ENCODE measurements around the gene BACH2. TPM values are rescaled to one million over a fixed set of nuclear protein-coding genes. Genes with fewer than 3 reads are reported as not detected.
"Not testable (repeated sequence)": the region's sequence is repeated elsewhere in the genome, so short reads cannot be mapped to it uniquely, and the experiment has no call there.

Gene BACH2
- polyA plus RNA-seq, 3 donors, result 10.4 to 12.9 (median 11.2) TPM

DNA sequence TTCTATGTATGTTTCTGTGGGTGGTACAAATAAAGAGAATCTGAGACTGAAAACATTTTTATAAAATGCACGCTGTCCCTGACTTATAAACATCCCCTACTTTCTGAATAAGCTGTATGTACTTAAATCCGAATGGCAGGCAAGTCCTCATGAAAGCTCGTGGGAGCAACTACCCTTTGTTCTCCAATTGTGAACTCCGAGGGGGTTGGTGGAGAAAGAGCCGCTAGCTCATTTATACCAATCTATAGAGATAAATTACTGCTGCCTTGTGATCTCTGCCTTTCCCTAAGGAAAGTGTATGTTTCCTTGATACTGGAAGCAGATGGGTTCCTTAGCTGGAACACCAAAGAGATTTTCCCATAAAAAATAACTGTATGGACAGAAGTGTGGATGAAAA, 317.9 kb downstream of the BACH2 start:
- DNase-seq (ENCODE audit: extremely low read depth in 1 of 11, low read depth in 9 of 11, low spot score in 4 of 11), result no peak

DNA sequence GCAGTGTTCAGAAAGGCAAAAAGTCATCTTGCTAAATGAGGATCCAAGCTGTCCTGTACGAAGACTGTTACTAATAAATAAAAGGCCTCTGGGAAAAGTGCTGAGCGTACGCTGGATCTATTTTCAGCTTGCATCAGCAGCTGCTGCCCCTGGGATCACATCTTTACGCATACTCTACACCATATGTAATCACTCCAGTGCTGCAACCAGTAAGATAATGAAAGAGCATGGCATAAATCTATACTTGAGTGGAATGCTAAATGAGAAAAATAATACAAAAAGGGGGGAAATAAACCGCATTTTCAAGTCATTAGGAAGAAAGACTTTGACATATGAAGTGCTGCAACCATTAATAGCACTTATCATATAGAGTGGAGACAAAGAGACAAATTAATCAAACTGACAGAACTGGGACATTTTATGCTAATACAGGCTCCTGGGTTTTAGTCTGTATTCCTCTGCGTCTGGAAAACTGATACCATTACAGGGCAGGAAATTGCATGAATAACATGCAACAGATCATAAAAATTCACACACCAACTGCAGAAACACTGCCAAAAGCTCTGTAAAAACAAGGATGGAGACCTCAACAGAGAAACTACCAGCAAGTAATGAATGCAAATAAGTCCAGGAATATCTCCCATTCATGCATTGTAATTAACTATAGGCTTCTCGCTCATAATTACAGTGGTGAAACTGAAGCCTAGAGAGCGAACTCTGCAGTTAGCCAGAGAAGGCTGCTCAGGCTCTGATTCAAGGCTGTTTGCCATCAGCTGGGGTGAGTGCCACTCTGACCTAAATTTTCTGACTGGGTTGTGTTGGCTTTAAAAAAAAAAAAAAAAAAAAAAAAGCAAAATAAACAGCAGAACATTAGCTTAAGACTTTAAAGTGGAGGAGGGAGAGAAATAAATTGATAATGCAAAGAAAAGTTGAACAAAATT, 318.6 kb downstream of the BACH2 start:
- peak in 10 of 11 donors; percentile 49 to 80 (median 66) for DNase-seq (ENCODE audit: extremely low read depth in 1 of 11, low read depth in 9 of 11, low spot score in 4 of 11)

DNA sequence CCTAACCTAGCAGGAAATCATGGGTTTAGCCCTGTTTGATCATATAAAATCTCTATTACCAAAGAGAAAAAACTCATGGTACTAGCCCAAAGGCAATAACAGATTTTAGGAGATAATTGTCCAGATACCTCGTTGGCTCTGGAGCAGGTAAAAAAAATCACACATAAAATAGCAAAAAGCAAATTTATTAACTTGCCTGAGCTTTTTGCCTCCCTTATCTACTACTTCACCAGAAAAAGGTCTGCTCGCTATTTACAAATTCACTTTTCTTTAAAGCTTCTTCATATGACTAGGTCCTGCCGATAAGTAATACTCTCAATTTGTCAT, 320.0 kb downstream of the BACH2 start:
- DNase-seq (ENCODE audit: extremely low read depth in 1 of 11, low read depth in 9 of 11, low spot score in 4 of 11), result no peak

DNA sequence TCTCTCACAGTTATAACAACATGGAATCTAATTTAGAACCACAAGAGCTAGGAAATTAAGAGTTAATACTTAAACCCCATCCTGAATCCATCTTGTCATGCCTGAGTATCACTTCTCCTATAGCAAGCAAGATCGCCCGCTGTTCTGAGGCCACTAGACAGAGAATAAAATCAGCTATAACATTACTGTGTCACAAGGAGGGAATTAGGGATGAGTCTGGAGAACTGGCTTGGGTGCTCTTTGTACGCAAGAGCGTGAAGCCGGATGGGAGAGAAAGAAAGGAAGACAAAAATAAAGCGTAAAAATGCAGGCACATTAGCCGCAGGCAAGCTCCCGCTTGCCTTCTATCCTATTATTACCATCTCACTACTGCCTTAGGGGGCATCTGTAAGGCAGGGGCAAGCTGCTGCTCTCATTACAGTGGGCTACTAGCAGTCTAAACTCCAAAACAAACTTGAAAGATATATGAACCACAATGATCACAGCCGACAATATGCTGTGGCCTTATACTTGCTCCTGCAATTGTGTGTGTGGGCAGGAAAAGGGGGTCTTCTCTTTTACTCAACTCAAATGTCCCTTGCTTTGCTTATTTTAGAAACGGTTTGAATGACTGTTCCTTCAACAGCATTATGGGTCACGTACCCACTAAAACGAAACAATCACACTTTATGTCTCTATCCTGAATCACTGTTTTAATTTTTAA, 320.5 kb downstream of the BACH2 start:
- no peak for DNase-seq (ENCODE audit: extremely low read depth in 1 of 11, low read depth in 9 of 11, low spot score in 4 of 11)

DNA sequence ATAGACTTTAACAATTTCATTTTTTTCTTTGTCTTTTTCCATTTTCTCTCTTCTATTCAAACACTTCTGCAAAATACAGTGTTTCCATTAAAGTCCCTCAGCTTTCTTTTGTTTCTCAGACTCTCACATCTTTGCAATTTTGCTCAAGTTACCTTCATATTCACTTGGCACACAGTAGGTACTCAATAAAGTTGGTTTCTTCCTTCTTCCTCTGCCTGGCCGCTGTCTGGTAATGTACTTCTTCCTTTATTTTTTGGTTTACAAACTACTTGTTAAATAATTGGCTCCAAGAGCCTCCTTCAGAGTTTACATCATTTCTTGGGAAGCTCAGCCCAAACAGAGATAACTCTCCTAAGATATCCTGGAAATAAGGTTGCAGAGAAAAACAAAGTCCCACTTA, 321.3 kb downstream of the BACH2 start:
- DNase-seq (ENCODE audit: extremely low read depth in 1 of 11, low read depth in 9 of 11, low spot score in 4 of 11), result no peak

DNA sequence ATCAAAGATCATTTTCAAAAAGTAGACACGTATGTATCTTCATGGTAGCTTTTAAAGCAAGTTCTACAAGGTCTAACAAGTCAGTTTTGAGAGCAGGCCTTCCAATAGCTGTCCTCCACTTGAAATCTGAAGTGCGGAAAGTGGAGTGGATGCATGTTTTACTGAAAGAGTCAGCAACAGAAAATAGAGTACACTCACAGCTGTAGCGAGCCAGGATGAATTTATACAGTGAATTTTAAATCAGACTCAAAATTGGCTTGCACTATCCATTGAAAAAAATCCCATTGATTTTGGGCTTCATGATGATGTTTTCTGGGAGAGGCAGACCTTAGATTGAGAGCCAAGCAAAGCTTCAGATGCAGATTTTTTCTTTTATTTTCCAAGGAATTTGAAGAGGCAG, 321.8 kb downstream of the BACH2 start:
- DNase-seq (ENCODE audit: extremely low read depth in 1 of 11, low read depth in 9 of 11, low spot score in 4 of 11), result no peak

DNA sequence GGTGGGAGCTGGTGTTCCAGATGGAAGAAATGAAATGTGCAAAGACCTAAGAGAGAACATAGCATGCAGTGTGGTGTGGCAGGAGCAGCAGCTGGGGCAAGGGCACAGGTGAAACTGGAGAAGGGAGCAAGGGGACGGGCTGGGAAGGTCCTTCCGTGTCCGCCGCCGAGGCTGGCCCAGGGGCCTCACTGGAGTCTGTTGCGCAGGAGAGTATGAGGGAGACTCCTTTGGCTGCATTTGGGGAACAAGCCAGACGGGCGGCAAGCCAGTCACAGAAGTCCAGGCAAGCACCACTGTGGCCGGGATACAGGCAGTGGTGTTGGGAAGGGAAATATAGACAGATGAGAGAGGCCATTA, 324.6 kb downstream of the BACH2 start:
- DNase-seq (ENCODE audit: extremely low read depth in 1 of 11, low read depth in 9 of 11, low spot score in 4 of 11), result no peak

DNA sequence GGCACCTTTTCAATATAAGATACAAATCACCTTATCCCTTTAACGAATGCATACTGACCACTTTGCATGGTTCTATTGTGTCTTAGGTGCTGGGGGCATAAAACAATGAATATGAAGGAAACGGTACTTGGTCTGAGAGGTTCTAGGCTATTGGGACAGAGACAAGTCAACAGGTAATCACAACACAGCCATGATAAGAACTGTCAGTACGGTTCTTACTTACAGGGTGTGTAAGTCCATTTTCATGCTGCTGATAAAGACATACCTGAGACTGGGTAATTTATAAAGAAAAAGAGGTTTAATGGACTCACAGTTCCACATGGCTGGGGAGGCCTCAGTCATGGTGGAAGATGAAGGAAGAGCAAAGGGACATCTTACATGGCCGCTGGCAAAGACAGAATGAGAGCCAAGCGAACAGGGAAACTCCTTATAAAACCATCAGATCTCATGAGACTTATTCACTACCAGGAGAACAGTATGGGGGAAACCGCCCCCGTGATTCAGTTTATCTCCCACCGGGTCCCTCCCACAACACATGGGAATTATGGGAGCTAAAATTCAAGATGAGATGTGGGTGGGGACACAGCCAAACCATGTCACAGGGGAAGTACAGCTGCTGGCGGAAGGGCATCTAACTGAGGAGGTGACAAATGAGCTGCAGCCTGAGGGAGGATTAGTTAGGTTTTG, 325.2 kb downstream of the BACH2 start:
- not testable (repeated sequence) for DNase-seq (ENCODE audit: extremely low read depth in 1 of 11, low read depth in 9 of 11, low spot score in 4 of 11)

DNA sequence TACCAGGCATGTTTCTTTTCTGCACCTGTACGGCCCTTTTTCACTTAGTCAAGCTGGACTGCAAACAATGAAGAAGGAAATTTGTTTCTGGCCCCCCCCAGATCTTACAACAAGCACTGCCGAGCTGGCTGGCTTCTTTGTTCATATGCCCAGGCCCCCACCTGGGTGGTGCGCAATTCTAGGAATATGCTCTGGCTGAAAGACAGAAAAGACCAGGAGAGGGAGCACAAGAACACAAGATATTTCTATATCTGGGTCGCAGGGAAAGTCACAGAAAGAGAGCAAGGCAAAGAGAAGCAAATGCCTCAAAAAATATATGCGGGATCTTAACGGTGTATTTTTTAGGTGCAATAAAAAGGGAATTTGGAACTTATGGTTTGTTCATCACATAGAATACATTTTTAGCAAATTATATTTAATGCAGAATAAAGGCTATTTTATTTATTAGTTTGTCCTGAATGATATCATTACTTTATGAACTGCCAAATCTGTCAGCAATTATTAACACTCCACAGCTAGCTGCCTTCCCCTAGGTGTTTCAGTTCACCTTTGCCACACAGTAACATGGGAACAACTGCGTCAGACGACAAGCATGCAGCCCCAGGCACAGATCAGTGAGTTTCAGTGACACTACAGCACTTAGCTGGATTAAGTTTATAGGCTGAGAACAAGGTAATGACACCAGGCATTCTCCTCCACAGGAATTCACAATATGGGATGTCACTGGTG, 325.9 kb downstream of the BACH2 start:
- DNase-seq (ENCODE audit: extremely low read depth in 1 of 11, low read depth in 9 of 11, low spot score in 4 of 11), result peak in 6 of 11 donors; percentile 51 to 64 (median 54)

DNA sequence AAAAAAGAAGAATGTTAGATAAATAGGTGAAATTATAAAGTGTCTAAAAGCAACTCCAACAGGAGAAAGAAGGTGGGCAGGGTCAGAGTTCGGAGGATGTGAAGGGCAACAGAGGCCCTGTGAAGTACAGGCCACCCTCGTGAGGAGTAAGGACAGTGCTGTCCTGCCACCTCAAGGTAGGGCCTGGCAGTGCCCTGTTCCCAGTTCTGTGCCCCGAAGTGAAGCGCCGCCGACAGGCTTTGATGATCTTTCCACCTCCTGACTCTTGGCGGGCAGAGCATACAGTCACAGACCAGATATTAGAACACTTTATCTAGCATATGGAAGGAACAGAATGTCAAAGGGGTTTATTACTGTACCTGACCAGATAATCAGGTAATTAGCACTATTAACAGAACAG, 326.6 kb downstream of the BACH2 start:
- DNase-seq (ENCODE audit: extremely low read depth in 1 of 11, low read depth in 9 of 11, low spot score in 4 of 11), result no peak

DNA sequence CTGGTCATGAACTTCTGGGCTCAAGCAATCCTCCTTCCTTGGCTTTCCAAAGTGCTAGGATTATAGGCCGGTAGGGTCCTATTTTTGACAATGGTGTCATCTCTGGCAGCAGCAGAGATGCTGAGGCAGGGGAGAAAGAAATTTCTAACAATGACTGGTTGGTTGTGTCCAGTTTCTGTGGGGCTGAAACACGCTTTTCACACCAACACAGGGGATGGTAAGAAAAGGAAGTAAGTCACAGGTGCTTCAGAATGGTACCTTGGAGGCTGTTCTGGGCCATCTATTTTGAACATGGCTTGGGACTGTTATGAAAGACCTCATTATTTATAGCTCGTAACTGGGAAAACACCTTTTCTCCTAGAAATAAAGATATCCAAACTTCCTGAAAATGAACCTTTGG, 329.7 kb downstream of the BACH2 start:
- DNase-seq (ENCODE audit: extremely low read depth in 1 of 11, low read depth in 9 of 11, low spot score in 4 of 11), result no peak

DNA sequence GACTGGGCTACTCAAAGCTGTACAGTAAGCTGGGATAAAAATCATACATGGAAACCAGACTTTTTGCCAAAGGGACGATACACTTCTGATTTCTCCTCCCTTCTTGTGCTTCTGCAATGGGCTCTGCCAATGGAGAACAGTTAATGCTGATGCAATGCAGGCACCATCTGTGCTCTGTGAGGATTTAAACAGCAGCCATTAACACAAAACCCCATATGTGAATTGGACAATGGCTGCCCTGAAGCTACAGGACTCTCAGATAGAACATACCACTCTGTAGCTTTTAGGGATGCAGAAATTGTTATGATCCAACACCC, 330.5 kb downstream of the BACH2 start:
- DNase-seq (ENCODE audit: extremely low read depth in 1 of 11, low read depth in 9 of 11, low spot score in 4 of 11), result no peak

DNA sequence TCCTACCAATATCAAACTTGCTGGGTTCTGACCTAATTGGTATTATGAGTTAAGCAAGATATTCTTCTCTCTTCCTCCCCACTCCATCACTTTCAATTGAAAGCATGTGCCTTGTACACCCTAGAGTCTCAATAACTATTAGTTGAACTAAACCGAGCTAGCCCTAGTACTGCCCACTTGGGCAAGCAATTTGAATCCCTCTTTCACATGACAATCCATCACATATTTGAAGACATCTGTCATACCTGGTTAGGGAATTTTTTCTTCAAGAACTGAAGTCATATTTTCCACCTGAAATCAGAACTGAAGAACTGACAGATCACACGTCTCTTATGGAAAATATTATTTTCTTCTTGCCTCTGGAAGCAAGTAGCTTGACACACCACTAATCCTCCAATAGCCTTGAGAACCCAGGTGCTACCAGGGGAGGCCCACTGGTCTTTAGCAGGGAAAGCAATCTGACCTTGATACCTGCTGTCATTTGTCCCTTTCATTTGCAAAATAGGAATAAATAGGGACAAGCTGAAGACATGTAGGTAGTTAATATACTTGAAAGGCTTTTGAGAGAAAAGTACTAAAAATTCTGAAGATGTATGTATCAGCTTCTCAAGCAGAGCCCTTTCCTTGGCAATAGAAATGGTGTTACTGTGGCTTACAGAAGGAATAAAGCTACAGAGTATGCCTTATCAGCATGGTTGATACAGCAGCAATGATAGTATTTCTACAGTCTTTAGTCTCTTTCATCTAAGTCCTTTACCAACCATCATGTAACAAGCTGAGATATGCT, 331.0 kb downstream of the BACH2 start:
- no peak for DNase-seq (ENCODE audit: extremely low read depth in 1 of 11, low read depth in 9 of 11, low spot score in 4 of 11)

DNA sequence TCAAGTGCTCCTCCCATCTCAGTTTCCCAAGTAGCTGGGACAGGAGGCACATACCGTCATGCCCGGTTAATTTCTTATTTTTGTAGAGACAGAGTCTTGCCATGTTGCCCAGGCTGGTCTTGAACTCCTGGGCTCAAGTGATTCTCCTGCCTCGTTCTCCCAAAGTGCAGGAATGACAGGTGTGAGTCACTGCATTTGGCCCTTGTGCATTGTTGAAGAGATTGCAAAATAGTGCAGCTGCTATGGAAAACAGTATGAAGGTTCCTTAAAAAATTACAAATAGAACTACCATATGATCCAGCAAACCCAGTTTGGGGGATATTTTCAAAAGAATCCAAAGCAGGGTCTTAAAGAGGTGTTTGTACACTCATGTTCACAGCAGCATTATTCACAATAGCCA, 333.3 kb downstream of the BACH2 start:
- DNase-seq (ENCODE audit: extremely low read depth in 1 of 11, low read depth in 9 of 11, low spot score in 4 of 11), result no peak

DNA sequence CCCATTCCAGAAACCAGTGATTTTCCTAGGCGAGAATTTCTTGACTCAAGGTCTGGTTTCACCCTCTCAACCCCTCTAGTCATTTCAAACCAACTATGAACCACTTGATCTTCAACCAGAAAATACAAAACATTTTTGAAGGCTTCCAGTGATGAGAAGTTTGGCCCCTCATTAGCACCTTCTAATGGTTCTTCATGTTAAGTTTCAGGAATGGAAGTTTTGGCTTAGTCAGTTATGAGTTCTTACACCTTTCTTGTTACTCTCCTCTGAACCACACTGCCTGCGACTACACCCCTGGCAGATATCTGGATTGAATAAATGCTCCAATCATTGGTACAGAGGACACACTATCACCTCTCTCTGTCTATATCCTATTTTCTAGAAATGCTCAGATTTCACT, 335.2 kb downstream of the BACH2 start:
- DNase-seq (ENCODE audit: extremely low read depth in 1 of 11, low read depth in 9 of 11, low spot score in 4 of 11), result no peak

DNA sequence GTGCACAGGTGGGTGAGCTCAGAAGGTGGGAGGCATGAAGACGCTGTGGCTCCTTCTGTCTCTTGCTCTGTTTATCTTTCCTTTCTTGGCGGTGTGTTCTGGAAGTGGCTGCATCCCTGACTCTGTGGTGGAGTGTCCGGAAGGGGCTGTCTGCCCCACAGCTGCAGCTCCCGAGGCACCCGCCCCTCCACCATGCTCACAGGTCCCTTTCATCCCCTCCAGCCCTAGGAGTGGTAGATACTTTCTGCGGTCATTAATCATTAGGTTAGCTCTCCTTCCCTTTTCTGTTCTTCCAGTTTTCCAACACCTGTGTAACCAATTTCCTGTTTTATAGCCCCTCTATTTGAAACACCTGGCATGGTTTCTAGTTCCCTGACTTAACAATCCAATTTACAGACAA, 336.8 kb downstream of the BACH2 start:
- no peak for DNase-seq (ENCODE audit: extremely low read depth in 1 of 11, low read depth in 9 of 11, low spot score in 4 of 11)

DNA sequence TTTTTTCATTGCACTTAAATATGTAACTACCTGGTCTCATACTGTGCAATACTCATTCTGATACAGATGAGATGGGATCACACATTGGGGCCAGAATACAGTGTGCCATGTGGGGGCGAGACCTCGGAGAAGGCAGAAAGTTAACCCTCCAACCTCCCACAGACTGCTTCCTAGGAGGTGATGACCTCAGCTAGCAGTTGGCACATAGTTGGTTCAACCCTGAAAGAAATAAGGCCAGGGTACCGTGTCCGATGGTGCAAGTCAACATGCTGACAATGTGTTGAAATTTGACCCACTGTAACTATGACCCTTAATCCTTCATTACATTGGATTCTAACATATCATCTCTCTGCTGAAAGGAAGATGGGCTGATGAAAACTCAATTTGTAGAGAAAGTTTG, 340.5 kb downstream of the BACH2 start:
- no peak for DNase-seq (ENCODE audit: extremely low read depth in 1 of 11, low read depth in 9 of 11, low spot score in 4 of 11)

DNA sequence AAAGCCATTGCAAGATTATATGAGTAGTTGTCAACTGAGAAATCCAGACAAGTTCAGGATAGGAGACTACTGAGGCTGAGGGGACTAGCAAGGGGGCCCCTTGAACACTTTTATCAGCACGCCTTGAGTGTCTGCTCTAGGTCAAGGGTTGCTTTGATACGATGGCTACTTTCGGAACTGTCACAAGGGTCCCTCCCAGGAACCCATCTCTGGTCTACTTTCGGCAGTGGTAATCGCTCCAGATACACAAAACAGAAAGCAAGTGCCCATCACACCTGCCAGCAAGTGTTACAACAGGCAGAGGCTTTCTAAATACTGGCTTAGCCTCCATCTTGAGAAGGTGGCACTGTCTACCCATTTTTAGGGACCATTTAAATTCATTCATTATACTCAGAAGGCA, 341.3 kb downstream of the BACH2 start:
- DNase-seq (ENCODE audit: extremely low read depth in 1 of 11, low read depth in 9 of 11, low spot score in 4 of 11), result no peak

DNA sequence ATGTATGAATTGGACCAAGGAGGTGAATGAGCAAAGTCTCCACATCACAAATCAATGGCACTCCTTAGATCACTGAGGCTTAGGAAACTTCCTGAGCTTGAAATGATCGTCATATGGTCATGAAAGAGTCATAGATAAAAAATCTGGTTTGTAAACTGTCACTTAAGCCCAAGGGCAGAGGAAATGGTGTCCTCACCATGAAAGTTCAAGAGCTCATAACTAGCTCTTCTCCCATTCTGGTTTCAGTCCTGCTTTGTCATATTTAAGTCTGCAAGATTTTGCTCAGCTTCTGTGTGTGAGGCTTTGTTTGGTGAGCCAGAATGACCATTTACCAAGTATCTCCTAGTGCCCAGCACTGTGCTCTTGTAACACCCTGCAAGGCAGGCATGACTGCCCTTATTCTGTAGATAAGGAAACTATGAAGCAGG, 341.9 kb downstream of the BACH2 start:
- DNase-seq (ENCODE audit: extremely low read depth in 1 of 11, low read depth in 9 of 11, low spot score in 4 of 11), result no peak
